HG02973 (cell line): ENCODE data around the gene HSP90AA1.
"Not testable (repeated sequence)": the region's sequence is repeated elsewhere in the genome, so short reads cannot be mapped to it uniquely, and the experiment has no call there.

ENCODE experiments used
- ATAC-seq: cut with Tn5 transposase; IDR thresholded peaks from one replicate; pipeline ENCODE4 v1.9.1; 2021; ENCODE audit warnings: moderate library complexity; ENCODE audit not compliant: unreplicated experiment

HSP90AA1 gene

DNA sequence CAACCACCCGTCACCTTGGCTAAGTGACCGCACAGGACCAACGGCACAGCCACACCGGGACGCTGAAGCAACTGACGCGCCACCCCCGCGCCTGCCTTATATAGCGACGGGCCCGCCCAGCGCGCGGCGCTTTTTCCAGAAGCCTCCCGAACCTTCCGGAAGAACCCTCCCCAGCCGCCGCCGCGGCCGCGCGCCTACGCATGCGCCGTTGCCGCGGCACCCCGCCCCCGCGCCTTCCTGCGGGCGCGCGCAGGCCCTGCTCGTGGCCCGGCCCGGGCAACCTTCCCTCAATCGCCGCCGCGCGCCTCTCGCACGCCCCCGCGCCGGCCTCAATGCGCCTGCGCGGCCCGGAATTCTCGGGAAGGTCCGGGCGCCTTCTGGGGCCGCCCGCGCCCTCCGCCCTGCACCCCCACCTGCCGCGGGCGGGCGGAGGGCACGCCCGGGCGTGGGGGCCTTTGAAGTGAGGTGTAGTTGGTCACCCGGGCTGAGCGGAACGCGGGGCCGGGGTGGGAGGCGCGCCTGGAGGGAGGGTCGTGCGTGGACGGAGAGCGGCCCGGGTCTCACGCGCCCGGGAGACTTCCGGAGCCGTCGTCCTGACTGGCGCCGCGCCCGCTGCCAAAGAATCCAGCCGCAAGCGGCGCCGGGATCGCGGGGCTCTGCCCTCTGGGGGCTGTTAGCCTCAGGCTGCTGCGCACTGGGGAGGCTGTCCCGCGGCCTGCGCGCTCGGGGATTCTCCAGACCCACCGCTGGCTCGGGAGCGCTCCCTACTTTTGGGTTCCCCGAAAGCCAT is at the start of gene HSP90AA1:
Gene HSP90AA1 (minus strand): TSS at position 73 of the 790 bp plus-strand sequence. CDS start 666 bp downstream, outside the sequence.
- peak; percentile 60 for ATAC-seq

DNA sequence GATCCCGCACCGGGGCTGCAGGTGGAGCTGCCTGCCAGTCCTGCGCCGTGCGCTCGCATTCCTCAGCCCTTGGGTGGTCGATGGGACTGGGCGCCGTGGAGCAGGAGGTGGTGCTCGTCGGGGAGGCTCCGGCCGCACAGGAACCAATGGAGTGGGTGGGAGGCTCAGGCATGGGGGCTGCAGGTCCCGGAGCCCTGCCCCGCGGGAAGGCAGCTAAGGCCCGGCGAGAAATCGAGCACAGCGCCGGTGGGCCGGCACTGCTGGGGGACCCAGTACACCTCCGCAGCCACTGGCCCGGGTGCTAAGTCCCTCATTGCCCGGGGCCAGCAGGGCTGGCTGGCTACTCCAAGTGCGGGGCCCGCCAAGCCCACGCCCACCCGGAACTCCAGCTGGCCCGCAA is 48.6 kb upstream of the HSP90AA1 start:
- not testable (repeated sequence) for ATAC-seq

DNA sequence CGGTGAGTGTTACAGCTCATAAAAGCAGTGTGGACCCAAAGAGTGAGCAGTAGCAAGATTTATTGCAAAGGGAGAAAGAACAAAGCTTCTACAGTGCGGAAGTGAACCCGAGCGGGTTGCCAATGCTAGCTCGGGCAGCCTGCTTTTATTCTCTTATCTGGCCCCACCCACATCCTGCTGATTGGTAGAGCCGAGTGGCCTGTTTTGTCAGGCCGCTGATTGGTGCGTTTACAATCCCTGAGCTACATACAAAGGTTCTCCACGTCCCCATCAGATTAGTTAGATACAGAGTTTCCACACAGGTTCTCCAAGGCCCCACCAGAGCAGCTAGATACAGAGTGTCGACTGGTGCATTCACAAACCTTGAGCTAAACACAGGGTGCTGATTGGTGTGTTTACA is 47.9 kb upstream of the HSP90AA1 start:
- not testable (repeated sequence) for ATAC-seq

DNA sequence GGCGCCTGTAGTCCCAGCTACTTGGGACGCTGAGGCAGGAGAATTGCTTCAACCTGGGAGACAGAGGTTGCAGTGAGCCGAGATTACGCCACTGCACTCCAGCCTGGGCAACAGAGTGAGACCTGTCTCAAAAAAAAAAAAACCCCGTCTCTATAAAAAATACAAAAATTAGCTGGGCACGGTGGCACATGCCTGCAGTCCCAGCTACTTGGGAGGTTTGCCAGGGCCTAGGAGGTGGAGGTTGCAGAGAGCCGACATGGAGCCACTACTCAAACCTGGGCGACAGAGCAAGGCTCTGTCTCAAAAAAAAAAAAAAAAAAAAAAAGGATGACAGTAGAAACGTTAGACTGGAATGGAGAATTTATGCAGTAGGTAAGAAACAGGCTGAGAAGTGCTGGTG is 47.2 kb upstream of the HSP90AA1 start:
- not testable (repeated sequence) for ATAC-seq

DNA sequence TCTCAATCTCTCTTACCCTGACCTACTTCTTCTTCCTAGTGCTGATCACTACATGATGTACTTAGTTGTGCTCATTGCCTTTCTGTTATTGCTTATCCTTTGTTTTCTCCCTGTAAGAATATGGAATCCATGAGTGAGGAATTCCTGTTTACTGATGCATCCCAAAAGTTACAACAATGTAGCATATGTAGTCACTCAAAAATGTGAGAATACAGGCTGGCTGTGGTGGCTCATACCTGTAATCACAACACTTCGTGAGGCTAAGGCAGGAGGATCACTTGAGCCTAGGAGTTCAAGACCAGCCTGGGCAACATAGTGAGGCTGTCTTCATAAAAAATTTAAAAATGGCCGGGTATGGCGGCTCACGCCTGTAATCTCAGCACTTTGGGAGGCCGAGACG is 44.9 kb upstream of the HSP90AA1 start:
- no peak for ATAC-seq

DNA sequence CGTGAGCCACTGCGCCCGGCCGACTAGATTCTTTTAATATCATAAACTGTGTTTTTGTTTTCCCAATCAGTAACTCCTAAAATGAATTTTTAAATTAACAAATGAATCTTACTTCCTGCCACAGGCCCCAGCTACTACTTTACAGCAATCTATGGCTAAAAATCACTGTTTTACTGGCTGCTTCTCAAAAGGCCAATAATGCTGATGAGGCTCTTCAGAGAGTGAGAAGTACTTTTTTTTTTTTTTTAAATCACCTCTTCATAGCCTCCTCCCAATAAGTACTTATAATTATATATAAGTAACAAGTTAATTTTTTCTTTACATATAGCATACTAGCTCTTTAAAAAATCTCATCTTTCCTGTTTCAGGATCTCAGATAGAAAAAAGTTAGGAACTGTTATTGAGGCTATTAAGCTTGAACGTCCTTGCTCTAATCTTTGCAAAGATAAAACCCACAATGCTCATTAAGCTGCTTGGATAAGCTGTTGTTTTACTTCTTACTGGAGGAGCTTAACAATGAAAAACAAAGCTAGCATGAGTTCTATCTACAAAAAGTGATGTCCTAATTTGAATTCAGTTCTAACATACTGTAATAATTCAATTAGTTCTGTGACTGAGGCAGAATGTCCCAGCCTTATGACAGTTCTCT is 40.1 kb upstream of the HSP90AA1 start:
- no peak for ATAC-seq

DNA sequence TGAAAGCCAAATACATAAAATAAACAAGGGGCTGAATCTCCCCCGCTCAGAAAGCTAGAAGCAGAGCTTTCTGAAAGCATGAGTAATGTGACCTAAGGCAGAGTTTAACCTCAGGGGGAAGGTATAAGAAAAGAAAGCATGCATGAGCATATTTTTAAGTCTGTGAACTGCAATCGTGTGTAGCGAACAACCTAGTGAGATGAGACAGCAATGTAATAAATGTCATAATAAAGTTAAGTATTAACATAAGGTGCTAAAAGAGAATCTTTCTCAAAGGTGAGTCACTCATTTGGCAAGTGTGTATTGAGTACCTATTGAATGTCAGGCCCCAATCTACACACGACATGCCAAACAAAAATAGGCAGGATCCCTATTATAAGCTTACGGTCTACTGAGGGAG is 38.7 kb upstream of the HSP90AA1 start:
- ATAC-seq = no peak

DNA sequence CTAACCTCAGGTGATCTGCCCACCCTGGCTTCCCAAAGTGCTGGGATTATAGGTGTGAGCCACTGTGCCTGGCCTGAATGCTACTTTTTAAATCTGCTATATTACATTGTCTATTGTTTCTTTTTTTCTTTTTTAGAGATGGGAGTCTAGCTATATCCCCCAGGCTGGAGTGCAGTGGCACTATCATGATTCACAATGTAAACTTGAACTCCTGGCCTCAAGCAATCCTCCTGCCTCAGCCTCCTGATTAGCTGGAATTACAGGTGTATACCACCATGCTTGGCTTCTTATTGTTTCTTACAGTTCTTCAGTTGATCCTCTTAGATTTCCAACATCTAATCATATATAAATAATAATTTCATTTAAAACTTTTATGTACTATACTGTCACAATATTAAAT is 37.6 kb upstream of the HSP90AA1 start:
- ATAC-seq = no peak

DNA sequence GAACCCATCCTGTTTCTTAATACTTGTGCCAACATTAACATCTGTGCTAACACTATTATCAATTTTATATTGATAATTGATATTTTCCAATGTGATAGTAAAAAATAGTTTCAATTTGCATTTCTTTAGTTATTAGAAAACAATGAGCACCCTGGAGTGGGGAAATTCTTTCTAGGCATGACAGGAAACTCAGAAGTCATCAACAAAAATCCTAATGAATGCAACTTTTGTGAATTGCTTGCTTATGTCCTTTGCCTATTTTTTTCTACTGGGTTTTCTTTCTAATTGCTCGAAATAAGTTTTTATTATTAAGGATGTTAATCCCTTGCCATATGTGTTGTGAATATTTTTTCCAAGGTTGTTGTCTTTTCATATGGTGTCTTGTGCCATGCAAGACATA is 34.7 kb upstream of the HSP90AA1 start:
- no peak for ATAC-seq

DNA sequence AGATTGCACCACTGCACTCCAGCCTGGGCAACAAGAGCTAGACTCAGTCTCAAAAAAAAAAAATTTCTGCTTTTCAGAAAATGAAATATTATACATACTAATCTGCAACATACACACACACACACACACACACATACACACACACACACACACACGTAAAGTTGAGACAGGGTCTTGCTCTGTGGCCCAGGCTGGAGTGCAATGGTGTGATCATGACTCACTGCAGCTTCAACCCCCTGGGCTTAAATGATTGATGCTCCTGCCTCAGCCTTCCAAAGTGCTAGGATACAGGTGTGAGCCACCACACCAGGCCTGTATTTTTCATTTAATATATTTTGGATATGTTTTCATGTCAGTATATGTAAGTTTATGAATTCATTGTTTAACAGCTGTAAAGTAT is 34.0 kb upstream of the HSP90AA1 start:
- no peak for ATAC-seq

DNA sequence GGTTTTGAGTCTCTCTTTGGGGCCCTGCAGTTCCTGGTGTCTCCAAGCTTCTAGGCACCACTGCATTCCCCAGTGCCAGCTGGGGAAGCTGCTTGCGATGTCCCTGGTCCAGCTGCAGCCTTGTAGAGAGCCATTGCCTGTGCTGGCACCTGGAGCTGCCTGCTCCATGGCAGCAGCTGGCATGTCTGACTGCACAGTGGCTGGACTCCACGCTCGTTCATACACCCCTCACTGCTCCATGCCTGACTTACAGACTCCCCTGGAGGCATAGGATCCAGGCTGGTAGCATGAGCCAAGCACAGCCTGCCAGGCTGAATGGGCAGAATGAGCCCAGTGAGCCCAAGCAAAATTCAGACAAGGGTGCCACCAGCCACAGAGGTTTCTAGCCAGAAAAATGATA is 31.0 kb upstream of the HSP90AA1 start:
- no peak for ATAC-seq

DNA sequence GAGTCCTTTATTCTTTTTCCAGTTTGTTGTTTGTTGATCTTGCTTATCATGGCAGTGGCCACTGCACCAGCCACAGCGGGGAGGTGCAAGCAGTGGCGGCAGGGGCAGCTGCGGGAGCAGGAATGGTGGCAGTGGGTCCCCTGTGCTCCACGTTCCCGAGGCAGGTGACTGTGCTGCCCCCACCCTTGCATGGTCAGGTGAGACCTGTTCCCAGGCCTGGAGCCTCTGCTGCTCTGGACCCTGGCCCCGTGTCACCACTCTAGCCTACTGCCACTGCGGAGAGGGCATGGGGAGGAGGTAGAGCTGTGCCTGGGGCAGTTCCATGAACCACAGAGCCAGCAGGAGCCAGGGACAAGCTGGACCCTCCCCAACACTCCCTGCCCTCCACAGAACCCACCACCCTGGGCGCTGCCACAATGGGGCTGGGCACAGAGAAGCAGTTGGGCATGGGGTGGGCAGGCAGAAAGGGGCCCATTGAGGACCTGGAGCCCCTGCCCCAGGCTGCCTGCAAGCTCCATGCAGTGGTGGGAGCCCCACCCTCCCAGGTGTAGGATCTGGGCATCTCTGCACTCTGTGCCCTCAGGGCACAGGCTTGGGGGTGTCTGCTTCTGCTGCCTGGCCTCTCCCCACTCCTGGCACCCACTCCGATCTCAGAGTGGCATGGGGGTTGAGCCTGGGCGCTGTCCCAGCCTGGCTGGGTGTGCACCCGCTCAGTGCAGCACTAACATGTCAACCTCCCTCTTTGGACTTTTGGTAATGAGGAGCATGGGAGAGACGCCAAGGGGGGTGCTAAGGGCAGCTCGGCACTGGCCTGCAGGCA is 29.7 kb upstream of the HSP90AA1 start:
- no peak for ATAC-seq

DNA sequence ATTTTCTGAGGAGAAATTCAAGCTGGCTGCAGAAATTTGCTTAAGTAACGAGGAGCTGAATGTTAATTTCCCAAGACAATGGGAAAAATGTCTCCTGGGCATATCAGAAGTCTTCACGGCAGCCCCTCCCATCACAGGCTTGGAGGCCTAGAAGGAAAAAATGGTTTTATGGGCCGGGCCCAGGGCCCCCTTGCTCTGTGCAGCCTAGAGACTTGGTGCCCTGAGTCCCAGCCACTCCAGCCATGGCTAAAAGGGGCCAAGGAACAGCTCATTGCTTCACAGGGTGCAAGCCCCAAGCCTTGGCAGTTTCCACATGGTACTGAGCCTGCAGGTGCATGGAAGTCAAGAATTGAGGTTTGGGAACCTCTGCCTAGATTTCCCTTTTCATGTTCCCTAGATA is 24.3 kb upstream of the HSP90AA1 start:
- no peak for ATAC-seq

DNA sequence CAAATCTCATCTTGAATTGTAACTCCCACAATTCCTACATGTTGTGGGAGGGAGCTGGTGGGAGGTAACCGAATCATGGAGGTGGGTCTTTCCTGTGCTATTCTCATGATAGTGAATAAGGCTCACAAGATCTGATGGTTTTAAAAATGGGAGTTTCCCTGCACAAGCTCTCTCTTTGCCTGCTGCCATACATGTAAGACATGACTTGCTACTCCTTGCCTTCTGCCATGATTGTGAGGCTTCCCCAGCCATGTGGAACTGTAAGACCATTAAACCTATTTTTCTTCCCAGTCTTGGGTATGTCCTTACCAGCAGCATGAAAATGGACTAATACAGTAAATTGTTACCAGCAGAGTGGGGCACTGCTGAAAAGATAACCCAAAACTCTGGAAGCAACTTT is 22.5 kb upstream of the HSP90AA1 start:
- ATAC-seq = not testable (repeated sequence)

DNA sequence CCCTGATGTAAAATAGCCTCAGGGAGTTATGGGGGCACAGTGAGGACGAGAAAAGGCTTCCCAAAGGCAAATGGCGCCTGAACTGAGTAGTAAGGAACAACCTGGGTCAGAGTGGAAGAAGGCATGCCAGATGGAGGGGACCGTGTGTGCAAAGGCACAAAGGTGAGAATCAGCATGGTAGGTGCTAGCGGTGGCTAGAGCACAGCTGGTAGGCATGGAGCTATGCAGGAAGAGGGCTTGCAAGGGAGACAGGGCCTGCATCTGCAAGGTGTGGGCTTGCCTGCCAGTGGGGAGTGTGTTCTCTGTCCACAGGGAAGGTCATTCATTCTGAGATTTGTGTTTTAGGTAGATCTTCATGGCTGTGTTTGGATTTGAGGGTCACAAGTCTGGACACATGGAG is 18.5 kb upstream of the HSP90AA1 start:
- no peak for ATAC-seq

DNA sequence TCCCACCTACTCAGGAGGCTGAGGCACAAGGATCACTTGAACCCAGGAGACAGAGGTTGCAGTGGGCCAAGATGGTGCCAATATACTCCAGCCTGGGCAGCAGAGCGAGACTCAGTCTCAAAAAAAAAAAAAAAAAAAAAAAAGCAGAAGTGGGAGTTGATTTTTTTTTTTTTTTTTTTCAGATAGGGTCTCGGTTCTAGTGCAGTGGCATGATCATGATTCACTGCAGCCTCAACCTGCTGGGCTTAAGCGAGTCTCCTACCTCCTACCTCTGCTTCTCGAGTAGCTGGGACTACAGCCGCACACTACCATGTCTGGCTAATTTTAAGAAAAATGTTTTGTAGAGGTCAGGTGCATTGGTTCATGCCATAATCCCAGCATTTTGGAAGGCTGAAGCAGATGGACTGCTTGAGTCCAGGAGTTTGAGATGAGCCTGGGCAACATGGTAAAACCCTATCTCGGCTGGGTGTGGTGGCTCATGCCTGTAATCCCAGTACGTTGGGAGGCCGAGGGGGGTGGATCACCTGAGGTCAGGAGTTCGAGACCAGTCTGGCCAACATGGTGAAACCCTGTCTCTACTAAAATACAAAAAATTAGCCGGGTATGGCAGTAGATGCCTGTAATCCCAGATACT is 16.3 kb upstream of the HSP90AA1 start:
- ATAC-seq = peak; percentile 64

DNA sequence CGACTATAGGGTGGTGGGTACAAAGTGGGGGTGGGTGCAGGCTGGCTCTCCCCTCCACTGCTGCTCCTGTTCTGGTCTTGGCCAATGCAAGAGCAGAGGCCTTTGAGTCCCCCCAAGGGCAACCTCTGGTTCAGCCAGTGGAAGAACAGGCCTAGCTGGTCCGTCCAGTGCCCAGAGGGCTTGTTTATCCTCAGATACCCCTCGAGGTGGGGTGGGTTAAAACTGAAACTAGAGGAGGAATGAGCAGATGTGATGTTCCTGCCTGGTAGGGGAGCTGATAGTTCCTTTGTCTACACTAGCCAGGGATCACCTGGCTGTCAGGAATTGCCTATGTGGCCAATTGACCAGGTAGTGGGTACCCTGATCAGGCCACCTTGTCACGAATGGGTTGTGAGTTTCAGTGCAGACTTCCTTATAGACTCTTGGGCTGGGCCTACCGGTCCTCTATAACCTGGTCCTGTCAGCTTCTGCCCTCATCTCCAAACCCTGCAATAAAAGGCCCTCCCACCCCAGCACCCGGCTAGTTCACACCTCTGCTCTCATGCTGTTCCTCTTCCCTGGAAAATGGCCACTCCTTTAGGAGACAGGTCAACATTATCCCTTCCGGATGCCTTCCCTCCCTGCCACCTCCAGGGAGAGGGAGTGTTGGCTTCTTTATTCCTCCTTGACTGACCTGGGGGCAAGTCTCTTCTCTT is 10.7 kb upstream of the HSP90AA1 start:
- ATAC-seq = no peak

DNA sequence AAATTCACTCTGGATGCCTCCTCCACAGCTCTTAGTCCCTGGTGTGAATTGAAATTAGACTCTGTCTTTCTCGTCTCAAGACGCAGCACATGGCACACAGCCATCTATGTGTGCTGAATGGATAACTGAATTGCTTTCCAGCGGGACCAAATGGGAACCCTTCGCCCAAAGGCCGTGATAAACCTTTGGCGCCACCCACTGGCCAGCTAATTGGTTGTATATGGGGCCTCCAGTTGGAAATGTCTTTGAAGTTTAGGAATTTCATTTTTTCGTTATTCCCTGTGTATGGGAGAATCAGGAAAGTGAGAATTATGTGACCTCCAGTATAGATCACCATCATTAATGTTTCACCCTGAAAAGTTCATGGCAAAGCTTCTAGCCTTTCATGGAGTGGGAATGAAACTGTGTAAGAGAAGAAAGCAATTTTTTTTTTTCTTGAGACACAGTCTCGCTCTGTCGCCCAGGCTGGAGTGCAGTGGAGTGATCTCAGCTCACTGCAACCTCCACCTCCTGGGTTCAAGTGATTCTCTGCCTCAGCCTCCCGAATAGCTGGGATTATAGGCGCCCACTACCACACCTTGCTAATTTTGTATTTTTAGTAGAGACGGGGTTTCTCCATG is 9.8 kb upstream of the HSP90AA1 start:
- ATAC-seq = no peak

DNA sequence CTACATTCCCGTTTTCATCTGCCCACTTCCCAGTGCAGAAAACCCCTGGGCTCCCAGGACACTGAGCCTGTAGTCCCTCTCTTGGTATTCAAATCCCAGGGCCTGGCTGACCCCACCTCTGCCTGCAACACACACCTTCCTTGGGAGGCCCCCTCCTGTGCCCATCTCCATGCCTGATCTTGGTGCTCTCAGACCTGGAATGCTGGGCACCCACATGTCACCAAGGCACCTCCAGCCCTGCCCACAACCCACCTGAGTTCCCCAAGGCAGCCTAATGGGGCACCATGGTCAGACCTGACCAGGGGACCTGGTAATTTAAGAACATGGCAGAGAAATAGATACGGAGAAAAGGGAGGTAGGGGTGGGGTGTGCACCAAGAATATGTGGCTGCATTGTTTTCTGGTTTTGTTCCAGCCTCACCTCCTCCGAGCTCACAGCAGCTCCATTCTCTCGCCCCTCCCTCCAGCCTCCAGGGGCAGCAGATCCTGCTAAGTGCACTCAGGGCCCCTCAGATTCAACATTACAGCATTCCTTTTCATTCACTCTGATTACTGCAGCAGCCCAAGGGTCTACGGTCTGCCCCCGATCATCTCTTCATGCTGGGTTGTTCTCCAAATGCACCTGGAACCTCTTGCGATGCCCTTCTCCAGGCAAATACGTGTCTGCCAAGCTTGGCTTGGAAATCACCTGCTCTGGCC is 9.2 kb upstream of the HSP90AA1 start:
- no peak for ATAC-seq
